GM12873 (cell line): ENCODE results near the gene ZDHHC24.

Experiments
- TF ChIP-seq, protein P1 (sequence below): IDR thresholded peaks from 2 replicates; pipeline ENCODE4 v1.5.1; 2012; ENCODE audit warnings: low read depth, mild to moderate bottlenecking, moderate library complexity, low read length, control low read depth; ENCODE audit not compliant: insufficient read depth; ENCODE audit errors: missing control alignments

Gene ZDHHC24

DNA sequence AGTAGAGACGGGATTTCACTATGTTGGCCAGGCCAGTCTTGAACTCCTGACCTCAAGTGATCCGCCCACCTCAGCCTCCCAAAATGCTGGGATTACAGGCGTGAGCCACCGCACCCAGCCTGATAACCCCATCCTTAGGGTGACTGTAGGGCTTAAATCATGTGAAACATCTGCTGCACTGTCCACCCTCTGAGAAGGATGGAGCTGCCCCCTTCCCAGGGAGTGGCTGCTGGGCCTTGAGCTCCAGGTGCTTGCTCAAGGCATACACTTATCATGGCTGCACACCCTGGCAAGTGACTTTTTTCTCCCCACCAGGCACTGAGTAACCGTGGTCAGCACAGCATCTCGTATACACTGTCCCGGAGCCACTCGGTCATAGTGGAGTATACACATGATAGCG lies 73.8 kb downstream of the ZDHHC24 start:
- TF ChIP-seq, protein P1, sequence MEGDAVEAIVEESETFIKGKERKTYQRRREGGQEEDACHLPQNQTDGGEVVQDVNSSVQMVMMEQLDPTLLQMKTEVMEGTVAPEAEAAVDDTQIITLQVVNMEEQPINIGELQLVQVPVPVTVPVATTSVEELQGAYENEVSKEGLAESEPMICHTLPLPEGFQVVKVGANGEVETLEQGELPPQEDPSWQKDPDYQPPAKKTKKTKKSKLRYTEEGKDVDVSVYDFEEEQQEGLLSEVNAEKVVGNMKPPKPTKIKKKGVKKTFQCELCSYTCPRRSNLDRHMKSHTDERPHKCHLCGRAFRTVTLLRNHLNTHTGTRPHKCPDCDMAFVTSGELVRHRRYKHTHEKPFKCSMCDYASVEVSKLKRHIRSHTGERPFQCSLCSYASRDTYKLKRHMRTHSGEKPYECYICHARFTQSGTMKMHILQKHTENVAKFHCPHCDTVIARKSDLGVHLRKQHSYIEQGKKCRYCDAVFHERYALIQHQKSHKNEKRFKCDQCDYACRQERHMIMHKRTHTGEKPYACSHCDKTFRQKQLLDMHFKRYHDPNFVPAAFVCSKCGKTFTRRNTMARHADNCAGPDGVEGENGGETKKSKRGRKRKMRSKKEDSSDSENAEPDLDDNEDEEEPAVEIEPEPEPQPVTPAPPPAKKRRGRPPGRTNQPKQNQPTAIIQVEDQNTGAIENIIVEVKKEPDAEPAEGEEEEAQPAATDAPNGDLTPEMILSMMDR, result no peak

DNA sequence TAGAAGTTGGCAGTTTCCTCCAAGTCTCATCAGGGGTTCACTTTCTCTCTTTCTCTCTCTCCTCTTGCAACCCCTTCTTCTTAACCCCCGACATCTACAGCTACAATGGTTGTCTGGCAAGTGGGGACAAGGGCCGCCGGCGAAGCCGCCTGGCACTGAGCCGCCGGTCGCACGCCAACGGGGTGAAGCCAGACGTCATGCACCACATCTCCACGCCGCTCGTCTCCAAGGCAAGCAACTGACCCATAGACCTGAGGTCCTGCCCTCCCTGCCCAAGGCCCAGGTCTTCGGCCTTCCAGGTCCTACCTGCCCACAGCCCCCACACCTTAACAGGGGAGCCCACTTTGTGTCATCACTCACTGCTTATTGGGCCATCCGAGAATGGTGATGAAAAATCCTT lies 74.7 kb downstream of the ZDHHC24 start:
- TF ChIP-seq, protein P1, result no peak
